ENCODE measurements around the gene PDXP. TPM values are rescaled to one million over a fixed set of nuclear protein-coding genes. Genes with fewer than 3 reads are reported as not detected.
A peak's percentile ranks its signal among the peaks of the same experiment; 100 is the strongest.

PDXP gene
- total and polyA plus RNA-seq, 9 of the 15 experiments (the other 6 are each of a cell fraction or from before 2014, with no cell fraction given) = 7.9 to 54.2 (median 38.8) TPM

GRCh38 chr22:37657590-37658132 is 862 bp upstream of the PDXP start (continued):
- TF ChIP-seq ZBTB40 (IDR thresholded peaks at IDR 0.05) (no peak), ZBTB40 (CRISPR knock-in tag; IDR thresholded peaks at IDR 0.05) (no peak), E4F1 (CRISPR knock-in tag; IDR thresholded peaks at IDR 0.05; ENCODE audit: borderline replicate concordance) (no peak), KHSRP (IDR thresholded peaks at IDR 0.05) (no peak), DLX4 (CRISPR knock-in tag; IDR thresholded peaks at IDR 0.05) (no peak), NKRF (IDR thresholded peaks at IDR 0.05; ENCODE audit: borderline replicate concordance) (0 out of 2 replicates have a peak, but pooled peaks have one; percentile 28), ZNF778 (CRISPR knock-in tag; IDR thresholded peaks at IDR 0.05) (no peak), ILK (tag; IDR thresholded peaks at IDR 0.05; ENCODE audit: borderline replicate concordance, low read depth) (no peak), MBD1 (CRISPR knock-in tag; IDR thresholded peaks at IDR 0.05) (no peak), NFIC (IDR thresholded peaks at IDR 0.05) (no peak; the same call in 1 of the 2 replicates), ZNF766 (CRISPR knock-in tag; conservative IDR thresholded peaks at IDR 0.05) (no peak), SMARCE1 (IDR thresholded peaks at IDR 0.05) (no peak)
